ENCODE measurements around the gene WDR91. TPM values are rescaled to one million over a fixed set of nuclear protein-coding genes. Genes with fewer than 3 reads are reported as not detected.

WDR91 gene
- total RNA-seq, 1 donor from 2014 or later = 27.9 TPM

DNA sequence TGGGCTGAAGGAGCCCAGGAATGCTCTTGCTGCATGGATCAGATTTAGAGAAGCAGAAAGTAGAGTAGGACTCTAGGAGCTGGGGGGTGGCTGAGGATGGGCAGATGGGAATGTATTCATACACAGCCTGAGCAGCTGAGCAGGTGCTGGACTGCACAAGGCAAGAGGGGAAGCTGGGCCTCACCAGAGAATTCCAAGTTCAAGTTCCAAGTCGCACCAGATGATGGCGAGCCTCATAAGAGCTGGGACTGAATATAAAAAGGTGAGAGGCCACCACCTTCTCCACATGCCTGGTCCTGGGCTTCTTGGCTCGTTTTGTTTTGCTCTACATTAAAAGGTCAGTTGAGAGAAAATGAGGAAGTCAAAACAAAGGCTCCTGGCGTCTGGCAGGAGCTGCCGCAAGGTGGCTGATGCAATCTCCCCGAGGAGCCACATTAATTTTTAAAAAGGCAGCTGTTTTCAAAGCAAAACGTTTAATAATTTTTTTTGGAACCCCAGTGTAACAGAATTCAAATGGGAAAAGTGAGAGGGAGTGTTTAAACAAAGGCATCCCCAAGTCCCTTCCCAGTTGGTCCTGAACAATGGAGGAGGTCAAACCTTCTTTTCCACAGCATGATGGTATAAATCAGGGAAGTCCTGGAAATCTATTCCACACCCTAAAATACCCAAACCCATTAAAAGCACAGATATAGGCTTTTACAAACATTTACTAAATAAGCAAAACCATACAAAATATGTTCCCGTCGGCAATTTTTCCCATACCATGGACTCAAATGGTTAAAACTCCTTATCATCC is 50.3 kb downstream of the WDR91 start:
- DNase-seq (ENCODE audit: low spot score) = no peak

DNA sequence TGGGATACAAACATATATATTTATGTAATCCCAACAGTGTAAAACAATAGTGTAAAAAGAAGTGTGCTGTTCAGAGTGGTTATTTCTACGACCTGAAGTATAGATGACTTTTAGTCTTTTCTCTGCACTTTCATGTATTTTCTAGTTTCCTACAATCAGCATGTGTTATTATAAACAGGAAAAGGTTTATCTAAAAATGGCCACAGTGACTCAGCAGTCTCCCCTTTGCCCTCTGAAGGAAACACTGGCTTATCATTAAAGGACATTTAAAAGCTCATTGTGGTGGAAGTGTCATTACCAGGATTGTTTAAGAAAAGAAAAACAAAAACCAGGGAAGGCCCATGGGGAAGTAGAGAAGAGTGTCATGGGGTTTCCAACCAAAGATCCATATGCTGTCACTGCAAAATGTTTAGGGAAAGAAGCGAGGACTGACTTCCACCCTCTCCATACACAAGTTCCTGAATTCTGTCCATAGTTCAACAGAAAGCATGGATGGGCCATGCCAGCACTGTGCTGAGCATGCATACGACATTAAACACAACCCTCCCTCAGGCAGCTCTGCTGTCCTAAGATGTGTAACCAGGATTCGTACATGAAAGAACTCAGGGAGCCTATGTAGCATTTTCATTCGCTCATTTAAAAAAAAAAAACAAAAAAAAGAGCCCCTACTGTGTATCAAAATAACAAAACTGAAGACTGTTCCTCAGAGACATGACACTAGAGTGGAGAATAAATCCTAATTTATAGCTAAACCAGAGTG is 51.0 kb downstream of the WDR91 start:
- no peak for DNase-seq (ENCODE audit: low spot score)

DNA sequence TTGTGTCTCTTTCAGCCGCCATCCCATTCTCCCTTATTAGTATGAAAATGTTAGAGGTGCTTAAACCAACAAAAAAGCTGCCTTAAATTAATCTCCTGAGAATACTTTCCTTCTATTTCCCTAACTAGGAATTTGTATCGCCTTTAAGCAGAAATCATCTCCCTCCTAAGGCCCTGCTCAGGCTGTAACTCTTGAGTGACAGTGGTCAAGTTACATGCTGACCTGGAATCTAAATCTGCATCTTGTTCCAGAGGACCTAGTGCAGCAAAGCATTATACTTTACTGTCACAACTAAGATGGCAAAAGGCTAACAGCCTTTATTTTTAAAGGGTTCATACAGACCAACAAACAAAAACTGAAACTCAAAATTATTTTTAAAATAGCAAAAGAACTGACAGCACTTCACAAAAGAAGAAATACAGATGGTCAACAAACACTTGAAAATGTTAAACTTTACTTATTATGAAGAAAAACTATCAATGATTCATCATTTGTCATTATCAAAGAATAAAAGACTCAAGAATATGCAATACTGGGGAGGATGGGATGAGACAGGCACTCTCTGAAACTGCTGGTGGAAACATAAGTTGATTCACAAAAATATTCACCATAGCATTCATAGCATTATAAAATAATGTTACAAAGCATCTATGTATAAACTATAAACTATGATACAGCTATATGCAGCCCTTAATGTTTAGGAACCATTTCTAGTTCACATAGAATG is 51.8 kb downstream of the WDR91 start:
- no peak for DNase-seq (ENCODE audit: low spot score)

DNA sequence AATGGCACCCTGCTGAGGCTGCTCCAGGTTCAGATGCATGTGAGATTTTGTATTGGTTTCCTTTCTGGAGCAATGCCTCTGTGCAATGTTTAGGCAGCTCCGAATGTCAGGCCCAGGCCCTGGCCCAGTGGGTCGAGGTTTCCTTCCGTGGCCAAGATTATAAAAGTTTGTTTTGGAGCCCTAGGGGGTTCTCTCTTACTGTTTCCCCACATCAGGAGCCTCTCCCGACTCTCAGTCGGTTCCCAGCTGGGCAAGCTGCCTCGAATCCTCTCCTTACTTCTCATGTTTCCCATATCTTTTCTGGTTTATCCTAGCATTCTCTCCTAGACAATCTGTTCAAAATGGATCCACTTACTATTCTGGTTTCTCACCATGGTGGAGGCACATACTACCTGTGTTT is 52.5 kb downstream of the WDR91 start:
- DNase-seq (ENCODE audit: low spot score) = no peak

DNA sequence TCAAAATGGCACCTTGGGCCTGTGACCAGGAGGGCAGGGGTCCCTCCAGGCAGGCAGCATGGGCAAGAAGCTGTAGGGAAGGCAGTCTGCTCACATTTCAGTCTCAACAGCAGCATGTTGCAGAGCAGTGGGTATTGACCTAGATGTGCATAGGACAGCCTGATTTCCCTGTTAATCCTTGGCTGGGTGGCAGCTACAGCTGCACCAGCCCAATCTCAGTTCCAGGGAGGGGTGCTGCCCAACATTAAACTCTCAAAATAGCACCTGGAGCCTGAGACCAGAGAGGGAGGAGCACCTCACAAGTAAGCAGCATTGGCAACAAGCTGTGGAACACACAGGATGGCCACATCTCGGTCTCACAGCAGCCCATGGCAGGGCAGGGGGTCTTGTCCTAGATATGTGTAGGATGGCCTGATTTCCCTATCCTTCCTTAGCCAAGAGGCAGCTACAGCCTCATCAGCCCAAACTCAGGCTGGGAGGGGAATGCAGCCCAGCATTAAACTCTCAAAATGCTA is 53.1 kb downstream of the WDR91 start:
- DNase-seq (ENCODE audit: low spot score) = no peak

DNA sequence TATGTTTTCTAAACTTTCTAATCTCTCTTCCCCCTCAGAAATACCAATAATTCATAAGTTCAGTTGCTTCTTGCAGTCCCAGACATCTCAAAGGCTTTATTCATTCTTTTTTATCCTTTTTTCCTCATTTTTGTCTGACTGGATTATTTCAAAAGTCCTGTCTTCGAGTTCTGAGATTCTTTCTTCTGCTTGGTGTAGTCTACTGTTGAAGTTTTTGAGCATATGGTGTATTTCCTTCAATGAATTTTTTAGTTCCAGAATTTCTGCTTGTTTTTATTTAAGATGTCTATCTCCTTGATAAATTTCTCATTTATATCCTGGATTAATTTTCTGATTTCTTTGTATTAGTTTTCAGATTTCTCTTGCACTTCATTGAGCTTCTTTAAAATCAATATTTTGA is 55.0 kb downstream of the WDR91 start:
- no peak for DNase-seq (ENCODE audit: low spot score)

DNA sequence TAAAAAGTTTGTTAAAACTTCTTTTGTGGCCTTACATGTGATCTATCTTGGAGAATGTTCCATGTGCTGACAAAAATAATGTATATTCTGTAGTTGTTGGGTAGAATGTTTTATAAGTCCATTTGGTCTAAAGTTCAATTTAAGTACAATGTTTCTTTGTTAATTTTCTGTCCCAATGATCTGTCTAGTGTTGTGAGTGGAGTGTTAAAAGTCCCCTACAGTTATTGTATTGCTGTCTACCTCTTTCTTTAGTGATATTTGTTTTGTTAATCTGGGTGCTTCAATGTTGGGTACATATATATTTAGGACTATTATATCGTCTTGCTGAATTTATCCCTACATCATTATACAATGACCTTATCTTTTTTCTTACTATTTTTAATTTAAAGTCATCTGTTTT is 56.6 kb downstream of the WDR91 start:
- no peak for DNase-seq (ENCODE audit: low spot score)

DNA sequence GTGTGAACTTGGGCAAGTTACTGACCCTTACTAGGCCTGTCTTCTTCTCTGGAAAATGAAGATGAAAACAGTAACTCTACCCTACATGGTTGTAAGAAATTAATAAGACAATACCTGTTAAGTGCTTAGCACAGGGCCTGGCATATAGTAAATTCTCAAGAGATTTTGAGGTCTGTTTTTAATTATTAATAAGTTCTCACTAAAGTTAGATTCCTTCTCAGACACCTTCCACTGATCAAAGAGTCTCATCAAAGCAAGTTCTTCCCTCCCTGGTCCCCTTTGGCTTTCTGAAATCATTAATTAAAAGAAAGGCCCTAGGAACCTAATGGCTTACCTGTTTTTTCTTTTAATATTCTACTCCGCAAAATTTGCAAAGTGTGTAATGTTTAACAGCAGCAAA is 58.9 kb downstream of the WDR91 start:
- no peak for DNase-seq (ENCODE audit: low spot score)

DNA sequence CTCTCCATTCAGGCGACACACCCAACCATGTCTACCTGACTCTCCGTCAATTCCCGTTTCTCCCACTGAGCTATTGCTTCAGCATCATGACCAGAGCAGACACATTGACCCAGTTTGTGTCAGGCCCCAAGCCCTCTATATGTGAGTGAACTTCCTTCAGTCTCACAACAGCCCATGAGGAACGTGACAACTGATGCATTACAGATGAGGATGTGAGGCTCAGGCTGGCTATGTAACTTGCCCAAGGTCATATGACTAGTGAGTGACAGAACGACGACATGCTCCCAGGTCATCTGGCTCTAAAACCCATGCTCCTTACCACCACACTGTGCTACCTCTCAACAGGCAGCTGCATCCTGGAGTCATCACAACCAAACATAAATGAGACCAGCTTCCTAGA is 59.8 kb downstream of the WDR91 start:
- DNase-seq (ENCODE audit: low spot score) = no peak

DNA sequence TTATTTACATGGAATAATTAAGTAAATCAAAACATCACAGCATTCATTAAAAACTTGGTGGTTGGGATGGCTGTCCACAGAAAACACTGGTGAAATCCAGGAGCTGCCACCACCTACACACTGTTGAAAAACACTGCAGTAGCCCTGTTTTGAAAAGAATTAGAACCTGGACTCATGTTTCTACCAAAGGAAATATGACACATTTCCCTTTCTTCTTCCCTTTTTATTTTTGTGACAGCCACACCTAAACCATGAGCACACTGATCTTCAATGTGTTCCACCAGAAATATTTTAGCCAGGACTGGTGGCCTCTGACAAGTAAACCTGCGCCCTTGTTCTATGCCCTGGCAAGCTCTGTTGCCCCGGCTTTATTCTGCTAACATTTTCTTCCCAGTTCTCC is 60.2 kb downstream of the WDR91 start:
- DNase-seq (ENCODE audit: low spot score) = no peak

DNA sequence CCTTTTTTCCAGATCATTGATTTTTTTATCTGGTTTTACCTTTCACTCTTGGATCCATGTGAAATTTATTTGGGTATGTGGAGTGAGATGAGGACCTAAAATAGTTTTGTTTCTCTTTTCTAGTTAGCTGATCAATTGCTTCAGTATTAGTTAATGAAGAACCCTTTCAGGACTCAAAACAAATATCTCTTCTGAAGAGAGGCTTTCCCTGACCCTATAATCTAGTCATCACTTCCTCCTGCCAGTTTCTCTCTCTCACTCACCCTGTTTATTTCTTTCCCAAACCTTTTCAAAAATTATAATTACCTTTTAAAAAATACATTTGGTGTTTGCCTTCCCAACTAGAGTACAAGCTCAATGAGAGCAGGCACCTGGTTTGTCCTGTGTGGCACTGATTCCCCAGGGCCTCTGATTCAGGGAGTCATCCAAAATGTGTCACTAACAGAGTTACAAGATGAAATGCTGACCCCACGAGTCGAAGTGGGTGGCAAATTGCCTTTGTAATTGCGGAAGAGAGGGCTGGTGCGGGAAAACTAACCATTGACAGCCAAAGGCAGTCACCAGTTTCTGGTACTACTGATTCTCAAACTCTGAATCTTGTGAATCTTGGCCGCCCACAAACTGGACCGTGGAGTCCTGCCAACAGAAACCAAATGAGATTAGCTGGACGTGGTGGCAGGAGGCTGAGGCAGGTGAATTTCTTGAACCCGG is 61.1 kb downstream of the WDR91 start:
- DNase-seq (ENCODE audit: low spot score) = no peak

DNA sequence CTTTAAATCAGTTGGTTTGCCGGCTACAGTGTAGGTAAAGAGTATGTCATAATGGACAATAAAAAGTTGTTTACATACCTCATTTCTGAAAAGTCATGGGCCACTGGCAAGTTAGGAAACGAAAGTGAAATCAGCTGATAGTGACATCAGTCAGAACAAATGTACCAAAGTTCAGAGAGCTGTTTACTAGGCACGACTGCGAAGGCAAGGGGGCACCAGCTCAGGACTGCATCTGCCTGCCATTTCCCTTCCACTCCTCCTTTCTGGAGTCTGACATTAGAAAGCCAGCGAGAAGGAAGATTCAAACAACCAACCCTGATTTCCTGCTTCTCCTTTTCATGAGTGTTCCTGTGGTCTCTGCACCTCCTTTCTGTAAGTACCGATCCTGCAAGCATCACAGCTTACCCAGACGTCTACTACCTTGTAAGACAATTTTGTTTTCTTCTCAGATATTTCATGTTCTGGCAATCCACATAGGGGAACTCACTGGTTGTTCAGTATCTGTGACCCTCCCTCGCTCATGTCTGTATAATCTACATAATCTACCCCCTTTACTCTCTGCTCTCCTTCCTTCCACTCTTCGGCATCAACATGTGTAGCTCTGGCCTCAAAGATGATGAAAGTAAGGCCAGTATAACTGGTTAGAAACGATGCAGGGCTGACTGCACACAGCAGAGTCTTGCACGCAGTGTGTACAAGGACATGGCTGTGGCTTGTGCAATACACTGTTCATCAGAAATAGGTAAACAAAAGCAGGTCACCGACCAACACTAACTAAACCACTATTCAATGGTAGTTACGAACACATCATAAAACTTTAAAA is 63.2 kb downstream of the WDR91 start, which contains the start of gene TMEM140:
Gene TMEM140, plus strand, starts transcription at position 174 of the 823 bp plus-strand sequence. CDS start 16,370 bp downstream, outside the sequence.
- peak; percentile 65 for DNase-seq (ENCODE audit: low spot score)

DNA sequence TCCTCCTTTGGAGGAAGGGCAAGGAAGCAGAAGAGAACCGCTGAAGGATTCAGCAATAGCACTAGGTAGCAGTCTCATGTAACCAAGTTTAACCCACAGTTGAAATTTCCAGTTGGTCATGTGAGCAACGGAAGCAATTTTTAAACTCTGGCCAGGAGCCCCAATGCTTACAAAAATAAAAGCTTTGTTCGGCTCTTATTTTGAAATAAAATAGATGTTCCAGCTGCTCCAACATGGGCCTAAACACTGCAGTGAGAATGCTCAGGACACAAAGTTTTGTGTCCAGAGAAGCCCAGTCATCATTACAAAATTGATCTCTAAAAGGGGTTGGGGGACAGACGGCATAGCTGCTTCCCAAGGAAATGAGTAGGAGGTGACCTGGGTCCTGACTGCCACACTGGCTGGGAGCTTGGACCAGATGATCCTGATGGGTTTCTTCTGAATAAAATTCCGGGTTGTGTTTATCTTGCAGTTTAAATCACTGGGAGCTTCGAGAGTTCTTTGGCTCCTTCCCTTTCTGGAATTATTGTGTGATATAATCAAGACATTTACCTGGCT is 63.9 kb downstream of the WDR91 start:
- DNase-seq (ENCODE audit: low spot score) = no peak

DNA sequence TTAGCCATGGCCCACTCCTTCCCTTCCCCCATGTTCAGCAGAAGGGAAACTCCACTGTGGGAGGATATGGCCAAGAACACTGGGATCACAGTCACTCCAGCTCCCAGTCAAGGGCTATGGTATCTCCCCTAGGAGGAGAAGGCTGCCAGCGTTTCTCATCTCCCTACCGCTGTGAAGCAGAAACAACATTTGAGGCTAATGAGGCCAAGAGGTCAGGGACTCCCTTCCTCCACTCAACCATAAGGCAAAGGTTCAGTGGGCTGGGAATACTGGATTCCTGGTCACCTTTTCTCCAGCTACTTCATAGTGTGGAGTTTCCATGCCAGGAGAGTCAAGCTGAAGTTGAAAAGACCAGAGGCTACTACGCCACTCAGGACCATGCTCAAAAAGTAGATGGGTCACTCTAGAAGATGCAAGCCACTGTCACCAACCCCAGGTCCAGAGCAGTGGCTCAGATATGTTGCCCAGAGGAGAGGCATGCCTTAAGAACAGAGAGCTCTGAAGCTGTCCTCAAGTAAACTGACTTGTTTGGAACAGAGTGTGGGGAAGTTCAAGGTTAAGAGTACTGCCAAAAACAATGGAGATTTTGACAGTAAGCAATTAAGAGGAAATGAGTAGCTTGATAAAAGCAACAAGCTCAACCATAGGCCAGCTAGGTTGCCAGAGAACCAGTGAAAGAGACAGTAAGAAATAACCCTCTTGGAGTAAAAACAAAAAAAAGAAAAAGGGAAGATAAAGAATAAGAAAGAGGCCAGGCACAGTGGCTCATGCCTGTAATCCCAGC is 67.2 kb downstream of the WDR91 start:
- DNase-seq (ENCODE audit: low spot score) = no peak

Other genes with a start within 250 kb of the WDR91 start
- 3.9 TPM for gene AGBL3, start 225.0 kb downstream of the WDR91 start, total RNA-seq
- 11.6 TPM for gene TMEM140, start 63.5 kb downstream of the WDR91 start, total RNA-seq
- 58.3 TPM for gene CYREN, start 40.8 kb downstream of the WDR91 start, total RNA-seq
- gene STRA8, start 22.3 kb upstream of the WDR91 start, total RNA-seq = not detected